Measurements from ENCODE around the gene KCNA2. TPM values are rescaled to one million over a fixed set of nuclear protein-coding genes. Genes with fewer than 3 reads are reported as not detected.

The KCNA2 gene
- total and polyA plus RNA-seq, 2 of the 13 experiments (the other 11 are each of a cell fraction or from before 2014, with no cell fraction given): not detected

DNA sequence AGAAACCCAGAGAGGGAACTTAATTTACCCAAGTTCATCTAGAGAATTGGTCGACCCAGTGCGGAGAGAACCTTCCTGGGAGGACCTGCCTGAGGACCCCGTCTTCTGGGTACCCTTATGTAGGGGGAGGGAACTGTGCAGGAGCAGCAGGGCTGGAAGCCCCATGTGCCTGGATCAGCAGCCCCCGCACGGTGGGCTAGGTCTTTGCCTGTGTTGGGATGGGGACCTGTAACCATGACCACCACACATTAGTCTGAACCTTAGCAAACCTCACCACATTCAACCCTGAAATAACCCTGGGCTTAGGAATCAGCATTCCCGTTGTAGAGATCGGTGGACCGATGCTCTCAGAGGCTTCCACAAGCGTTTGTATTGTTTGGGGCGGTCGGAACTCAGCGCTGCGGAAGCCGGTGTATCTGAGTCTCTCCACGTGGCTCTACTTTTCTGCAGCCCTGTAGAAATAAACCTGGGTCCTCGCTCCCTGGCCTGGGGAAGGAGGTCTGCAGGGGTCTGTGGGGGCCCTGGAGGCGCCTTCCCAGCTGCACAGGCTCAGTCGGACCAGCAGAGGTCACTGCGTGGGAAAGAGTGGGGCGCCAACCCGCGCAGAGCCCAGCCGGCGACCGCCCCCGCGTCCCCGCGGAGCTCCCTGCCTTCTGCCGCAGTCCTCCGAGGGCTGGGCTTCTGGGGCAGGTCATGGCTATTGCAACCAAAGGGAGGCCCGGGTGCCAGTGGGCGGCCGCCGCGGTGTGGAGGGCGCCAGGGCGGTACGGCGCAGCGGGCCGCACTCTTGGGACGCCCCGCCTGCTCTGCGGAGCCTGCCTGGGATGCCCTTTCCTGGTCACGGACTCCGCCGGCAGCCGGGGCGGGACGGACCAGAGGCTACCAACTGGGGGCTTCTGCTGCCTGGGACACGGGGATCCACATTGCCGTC, 51.0 kb downstream of the KCNA2 start (continued):
- TF ChIP-seq ZNF569 (CRISPR knock-in tag; IDR thresholded peaks at IDR 0.05; ENCODE audit: borderline replicate concordance) (no peak), ZNF441 (CRISPR knock-in tag; IDR thresholded peaks at IDR 0.05; ENCODE audit: borderline replicate concordance) (no peak), STAG1 (CRISPR knock-in tag; IDR thresholded peaks at IDR 0.05) (peak; percentile 32; the same call in 1 of the 2 replicates), ZNF761 (CRISPR knock-in tag; conservative IDR thresholded peaks at IDR 0.05) (no peak), KLF11 (CRISPR knock-in tag; IDR thresholded peaks at IDR 0.05) (no peak), BORCS8-MEF2B (CRISPR knock-in tag; IDR thresholded peaks at IDR 0.05) (no peak), ZNF674 (CRISPR knock-in tag; IDR thresholded peaks at IDR 0.05; ENCODE audit: low read depth) (no peak), PITX1 (CRISPR knock-in tag; IDR thresholded peaks at IDR 0.05) (no peak), KDM6A (CRISPR knock-in tag; IDR thresholded peaks at IDR 0.05; ENCODE audit: low read depth) (no peak), ATF7-NPFF (CRISPR knock-in tag; IDR thresholded peaks at IDR 0.05; ENCODE audit: low read depth) (0 out of 2 replicates have a peak, but pooled peaks have one; percentile 32), TCF7L2 (IDR thresholded peaks at IDR 0.05; ENCODE audit: low read depth, low read length) (no peak), ETV6 (CRISPR knock-in tag; conservative IDR thresholded peaks at IDR 0.05) (no peak), TP53 (CRISPR knock-in tag; conservative IDR thresholded peaks at IDR 0.05) (no peak)
- TF ChIP-seq, protein P1, sequence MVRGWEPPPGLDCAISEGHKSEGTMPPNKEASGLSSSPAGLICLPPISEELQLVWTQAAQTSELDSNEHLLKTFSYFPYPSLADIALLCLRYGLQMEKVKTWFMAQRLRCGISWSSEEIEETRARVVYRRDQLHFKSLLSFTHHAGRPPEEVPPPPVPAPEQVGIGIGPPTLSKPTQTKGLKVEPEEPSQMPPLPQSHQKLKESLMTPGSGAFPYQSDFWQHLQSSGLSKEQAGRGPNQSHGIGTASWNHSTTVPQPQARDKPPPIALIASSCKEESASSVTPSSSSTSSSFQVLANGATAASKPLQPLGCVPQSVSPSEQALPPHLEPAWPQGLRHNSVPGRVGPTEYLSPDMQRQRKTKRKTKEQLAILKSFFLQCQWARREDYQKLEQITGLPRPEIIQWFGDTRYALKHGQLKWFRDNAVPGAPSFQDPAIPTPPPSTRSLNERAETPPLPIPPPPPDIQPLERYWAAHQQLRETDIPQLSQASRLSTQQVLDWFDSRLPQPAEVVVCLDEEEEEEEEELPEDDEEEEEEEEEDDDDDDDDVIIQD (CRISPR knock-in tag; IDR thresholded peaks at IDR 0.05; ENCODE audit: low read depth): no peak
- TF ChIP-seq, protein P2, sequence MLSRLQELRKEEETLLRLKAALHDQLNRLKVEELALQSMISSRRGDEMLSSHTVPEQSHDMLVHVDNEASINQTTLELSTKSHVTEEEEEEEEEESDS (CRISPR knock-in tag; IDR thresholded peaks at IDR 0.05; ENCODE audit: borderline replicate concordance): no peak
- TF ChIP-seq, protein P3, sequence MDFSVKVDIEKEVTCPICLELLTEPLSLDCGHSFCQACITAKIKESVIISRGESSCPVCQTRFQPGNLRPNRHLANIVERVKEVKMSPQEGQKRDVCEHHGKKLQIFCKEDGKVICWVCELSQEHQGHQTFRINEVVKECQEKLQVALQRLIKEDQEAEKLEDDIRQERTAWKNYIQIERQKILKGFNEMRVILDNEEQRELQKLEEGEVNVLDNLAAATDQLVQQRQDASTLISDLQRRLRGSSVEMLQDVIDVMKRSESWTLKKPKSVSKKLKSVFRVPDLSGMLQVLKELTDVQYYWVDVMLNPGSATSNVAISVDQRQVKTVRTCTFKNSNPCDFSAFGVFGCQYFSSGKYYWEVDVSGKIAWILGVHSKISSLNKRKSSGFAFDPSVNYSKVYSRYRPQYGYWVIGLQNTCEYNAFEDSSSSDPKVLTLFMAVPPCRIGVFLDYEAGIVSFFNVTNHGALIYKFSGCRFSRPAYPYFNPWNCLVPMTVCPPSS (IDR thresholded peaks at IDR 0.05): no peak
- TF ChIP-seq, protein P4, sequence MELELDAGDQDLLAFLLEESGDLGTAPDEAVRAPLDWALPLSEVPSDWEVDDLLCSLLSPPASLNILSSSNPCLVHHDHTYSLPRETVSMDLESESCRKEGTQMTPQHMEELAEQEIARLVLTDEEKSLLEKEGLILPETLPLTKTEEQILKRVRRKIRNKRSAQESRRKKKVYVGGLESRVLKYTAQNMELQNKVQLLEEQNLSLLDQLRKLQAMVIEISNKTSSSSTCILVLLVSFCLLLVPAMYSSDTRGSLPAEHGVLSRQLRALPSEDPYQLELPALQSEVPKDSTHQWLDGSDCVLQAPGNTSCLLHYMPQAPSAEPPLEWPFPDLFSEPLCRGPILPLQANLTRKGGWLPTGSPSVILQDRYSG (CRISPR knock-in tag; IDR thresholded peaks at IDR 0.05): no peak
- TF ChIP-seq, protein P5, sequence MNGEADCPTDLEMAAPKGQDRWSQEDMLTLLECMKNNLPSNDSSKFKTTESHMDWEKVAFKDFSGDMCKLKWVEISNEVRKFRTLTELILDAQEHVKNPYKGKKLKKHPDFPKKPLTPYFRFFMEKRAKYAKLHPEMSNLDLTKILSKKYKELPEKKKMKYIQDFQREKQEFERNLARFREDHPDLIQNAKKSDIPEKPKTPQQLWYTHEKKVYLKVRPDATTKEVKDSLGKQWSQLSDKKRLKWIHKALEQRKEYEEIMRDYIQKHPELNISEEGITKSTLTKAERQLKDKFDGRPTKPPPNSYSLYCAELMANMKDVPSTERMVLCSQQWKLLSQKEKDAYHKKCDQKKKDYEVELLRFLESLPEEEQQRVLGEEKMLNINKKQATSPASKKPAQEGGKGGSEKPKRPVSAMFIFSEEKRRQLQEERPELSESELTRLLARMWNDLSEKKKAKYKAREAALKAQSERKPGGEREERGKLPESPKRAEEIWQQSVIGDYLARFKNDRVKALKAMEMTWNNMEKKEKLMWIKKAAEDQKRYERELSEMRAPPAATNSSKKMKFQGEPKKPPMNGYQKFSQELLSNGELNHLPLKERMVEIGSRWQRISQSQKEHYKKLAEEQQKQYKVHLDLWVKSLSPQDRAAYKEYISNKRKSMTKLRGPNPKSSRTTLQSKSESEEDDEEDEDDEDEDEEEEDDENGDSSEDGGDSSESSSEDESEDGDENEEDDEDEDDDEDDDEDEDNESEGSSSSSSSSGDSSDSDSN (CRISPR knock-in tag; IDR thresholded peaks at IDR 0.05): peak; percentile 77
- TF ChIP-seq, protein P6, sequence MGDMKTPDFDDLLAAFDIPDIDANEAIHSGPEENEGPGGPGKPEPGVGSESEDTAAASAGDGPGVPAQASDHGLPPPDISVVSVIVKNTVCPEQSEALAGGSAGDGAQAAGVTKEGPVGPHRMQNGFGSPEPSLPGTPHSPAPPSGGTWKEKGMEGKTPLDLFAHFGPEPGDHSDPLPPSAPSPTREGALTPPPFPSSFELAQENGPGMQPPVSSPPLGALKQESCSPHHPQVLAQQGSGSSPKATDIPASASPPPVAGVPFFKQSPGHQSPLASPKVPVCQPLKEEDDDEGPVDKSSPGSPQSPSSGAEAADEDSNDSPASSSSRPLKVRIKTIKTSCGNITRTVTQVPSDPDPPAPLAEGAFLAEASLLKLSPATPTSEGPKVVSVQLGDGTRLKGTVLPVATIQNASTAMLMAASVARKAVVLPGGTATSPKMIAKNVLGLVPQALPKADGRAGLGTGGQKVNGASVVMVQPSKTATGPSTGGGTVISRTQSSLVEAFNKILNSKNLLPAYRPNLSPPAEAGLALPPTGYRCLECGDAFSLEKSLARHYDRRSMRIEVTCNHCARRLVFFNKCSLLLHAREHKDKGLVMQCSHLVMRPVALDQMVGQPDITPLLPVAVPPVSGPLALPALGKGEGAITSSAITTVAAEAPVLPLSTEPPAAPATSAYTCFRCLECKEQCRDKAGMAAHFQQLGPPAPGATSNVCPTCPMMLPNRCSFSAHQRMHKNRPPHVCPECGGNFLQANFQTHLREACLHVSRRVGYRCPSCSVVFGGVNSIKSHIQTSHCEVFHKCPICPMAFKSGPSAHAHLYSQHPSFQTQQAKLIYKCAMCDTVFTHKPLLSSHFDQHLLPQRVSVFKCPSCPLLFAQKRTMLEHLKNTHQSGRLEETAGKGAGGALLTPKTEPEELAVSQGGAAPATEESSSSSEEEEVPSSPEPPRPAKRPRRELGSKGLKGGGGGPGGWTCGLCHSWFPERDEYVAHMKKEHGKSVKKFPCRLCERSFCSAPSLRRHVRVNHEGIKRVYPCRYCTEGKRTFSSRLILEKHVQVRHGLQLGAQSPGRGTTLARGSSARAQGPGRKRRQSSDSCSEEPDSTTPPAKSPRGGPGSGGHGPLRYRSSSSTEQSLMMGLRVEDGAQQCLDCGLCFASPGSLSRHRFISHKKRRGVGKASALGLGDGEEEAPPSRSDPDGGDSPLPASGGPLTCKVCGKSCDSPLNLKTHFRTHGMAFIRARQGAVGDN (CRISPR knock-in tag; IDR thresholded peaks at IDR 0.05): peak; percentile 40; the same call in 1 of the 2 replicates
